Activated naive CD4-positive, alpha-beta T cell treated with anti-CD3 and anti-CD28 coated beads for 36 hours (primary cell): Measurements from ENCODE around the gene SLC3A2. TPM values are rescaled to one million over a fixed set of nuclear protein-coding genes. Genes with fewer than 3 reads are reported as not detected.

ENCODE experiments used
- CTCF ChIA-PET: fragments of 350-600 bp; sonication (Branson Sonifier 250); formaldehyde crosslinking; loops from one replicate; lab custom pipeline; 2021; ENCODE audit warnings: antibody characterized with exemption; lab: Charles Lee
- DNase-seq: peaks from one replicate; pipeline ENCODE4 v3.0.0-alpha.2; 2020
- H3K27ac Mint-ChIP-seq: one replicate; pipeline ENCODE4 v1.8.0; 2021; ENCODE audit warnings: mild to moderate bottlenecking, mixed read lengths
- H3K27me3 Mint-ChIP-seq: one replicate; pipeline ENCODE4 v1.8.0; 2021; ENCODE audit warnings: low read depth, mixed read lengths
- H3K36me3 Mint-ChIP-seq: one replicate; pipeline ENCODE4 v1.8.0; 2021; ENCODE audit warnings: low read depth, mixed read lengths
- H3K4me1 Mint-ChIP-seq: one replicate; pipeline ENCODE4 v1.8.0; 2021; ENCODE audit warnings: low read depth, mixed read lengths
- H3K4me3 Mint-ChIP-seq: one replicate; pipeline ENCODE4 v1.8.0; 2021; ENCODE audit warnings: mild to moderate bottlenecking, moderate library complexity, mixed read lengths
- H3K9me3 Mint-ChIP-seq: one replicate; pipeline ENCODE4 v1.8.0; 2021; ENCODE audit warnings: mixed read lengths
- intact Hi-C: fragments of 100-400 bp; cut with micrococcal nuclease; formaldehyde crosslinking; loops from one replicate; pipeline ENCODE4 v1.15.1; 2023
- total RNA-seq, 2 experiments: library from RNA; stranded (reverse); gene quantifications; one replicate each; pipeline ENCODE4 v1.2.3, GENCODE V29; 2021

Gene SLC3A2
- total RNA-seq, 2 experiments from 2014 or later = 419 to 472 TPM

DNA sequence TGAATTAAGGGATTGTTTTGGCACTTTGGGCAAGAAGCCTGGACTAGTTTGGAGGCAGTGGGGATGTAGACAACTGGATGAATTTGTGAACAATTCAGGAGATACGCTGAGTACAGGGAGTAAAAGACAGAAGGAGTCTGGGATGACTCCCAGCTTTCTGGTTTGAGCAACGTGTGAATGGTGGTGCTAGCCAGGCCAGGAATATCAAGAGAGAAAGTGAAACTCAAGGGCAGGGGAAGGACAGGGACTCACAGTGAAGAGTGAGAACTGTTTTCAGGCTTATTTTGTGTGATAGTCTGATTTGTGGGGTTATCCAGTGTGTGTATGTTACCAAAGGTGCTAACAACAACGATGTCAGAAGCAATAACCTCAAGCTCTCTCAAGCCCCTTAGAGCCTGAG is 24.6 kb downstream of the SLC3A2 start:
- intact Hi-C loops = loop anchor here (5.0 kb wide), 1 partner anchor 307 kb away; no protein-coding TSS in a partner anchor
- no peak for DNase-seq
- no peaks in the 10 kb centered on the region for H3K9me3 Mint-ChIP-seq
- no peak overlapping the region for H3K4me3 Mint-ChIP-seq
- no peaks in the 10 kb centered on the region for H3K36me3 Mint-ChIP-seq
- H3K27me3 Mint-ChIP-seq = peaks cover 5% of the 10 kb centered on the region
- peaks cover 18% of the 10 kb centered on the region for H3K4me1 Mint-ChIP-seq
- H3K27ac Mint-ChIP-seq = no peak overlapping the region
- CTCF ChIA-PET = interaction anchor here (0.6 to 17.3 kb wide), 31 partner anchors 8 to 1512 kb away, joined by 3 to 397 read pairs (median 5); partner anchors contain the start of gene SLC22A6

DNA sequence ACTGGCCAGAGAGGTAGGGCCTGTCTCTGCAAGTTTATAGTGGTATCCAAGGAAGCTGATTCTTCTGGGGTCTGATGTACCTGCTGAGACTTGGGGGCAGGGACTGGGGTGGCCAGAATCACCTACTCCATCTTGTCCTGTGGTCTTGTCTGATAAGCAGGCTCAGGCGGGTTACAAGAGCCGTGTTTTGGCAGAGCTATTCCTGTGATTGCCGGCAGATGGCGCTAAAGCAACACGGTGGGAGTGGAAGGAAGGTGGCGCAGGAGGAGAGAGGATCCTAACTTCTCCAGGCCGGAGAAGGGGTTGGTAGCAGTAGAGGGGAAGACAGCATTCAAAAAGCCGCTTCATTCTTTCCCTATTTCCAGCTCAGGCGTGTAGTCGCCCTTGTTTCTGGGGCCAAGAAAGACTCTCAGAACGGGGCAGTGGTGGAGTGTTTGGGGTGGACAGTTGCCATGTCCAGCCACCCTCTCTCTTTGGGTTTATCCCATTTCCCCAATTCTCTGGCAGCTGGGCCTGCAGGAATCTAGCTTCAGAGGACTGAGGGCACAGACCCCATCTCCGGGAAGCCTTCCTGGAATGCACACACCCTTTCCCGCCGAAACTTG is 25.3 kb downstream of the SLC3A2 start:
- no peak overlapping the region for H3K4me3 Mint-ChIP-seq
- H3K27ac Mint-ChIP-seq = no peak overlapping the region
- no peaks in the 10 kb centered on the region for H3K36me3 Mint-ChIP-seq
- peaks cover 18% of the 10 kb centered on the region for H3K4me1 Mint-ChIP-seq
- H3K9me3 Mint-ChIP-seq = no peaks in the 10 kb centered on the region
- peak; percentile 89 for DNase-seq
- CTCF ChIA-PET = interaction anchor here (0.6 to 17.3 kb wide), 34 partner anchors 9 to 1439 kb away, joined by 3 to 397 read pairs (median 5); partner anchors contain the start of gene SLC22A6
- peaks cover 5% of the 10 kb centered on the region for H3K27me3 Mint-ChIP-seq
- intact Hi-C loops = loop anchor here (1.0 to 5.0 kb wide), 4 partner anchors 17 to 306 kb away; no protein-coding TSS in a partner anchor

DNA sequence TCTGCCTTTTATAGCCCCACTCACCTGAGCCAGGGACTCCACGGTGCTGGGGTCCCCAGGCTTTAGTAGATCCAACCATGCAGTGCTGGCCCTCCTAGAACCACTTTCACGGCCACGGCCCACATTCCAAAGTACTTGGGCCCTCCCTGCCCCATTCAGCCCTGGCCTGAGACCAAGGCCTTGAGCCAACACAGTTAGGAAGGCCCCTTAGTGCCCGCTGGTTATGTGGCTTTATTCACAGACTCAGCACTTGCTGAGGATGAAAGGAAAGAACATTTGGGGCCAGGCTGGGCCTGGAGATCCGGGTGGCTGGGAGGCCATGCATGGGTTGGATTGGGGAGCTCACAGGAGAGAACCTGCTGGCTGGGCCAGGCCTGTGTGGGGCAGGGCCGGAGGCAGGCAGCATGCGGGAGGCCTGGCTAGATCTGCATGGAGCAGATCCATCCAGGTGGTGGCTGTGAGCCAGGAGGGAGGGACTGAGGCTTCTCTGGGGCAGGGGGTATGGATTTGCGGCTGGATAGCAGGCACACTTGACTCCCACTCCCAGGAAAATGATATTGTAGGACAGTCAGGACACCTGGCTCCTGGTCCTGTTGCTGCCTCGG is 27.9 kb downstream of the SLC3A2 start:
- Mint-ChIP-seq H3K4me3 (no peak overlapping the region), H3K36me3 (no peaks in the 10 kb centered on the region), H3K27me3 (peaks cover 5% of the 10 kb centered on the region), H3K27ac (no peak overlapping the region), H3K4me1 (peaks cover under 1% of the 10 kb centered on the region), H3K9me3 (no peaks in the 10 kb centered on the region)
- CTCF ChIA-PET = interaction anchor here (0.6 to 17.3 kb wide), 3 partner anchors 10 to 115 kb away, joined by 3 to 397 read pairs (median 4); no protein-coding TSS in a partner anchor
- intact Hi-C loops = loop anchor here (5.0 kb wide), 1 partner anchor 304 kb away; no protein-coding TSS in a partner anchor
- DNase-seq = no peak

DNA sequence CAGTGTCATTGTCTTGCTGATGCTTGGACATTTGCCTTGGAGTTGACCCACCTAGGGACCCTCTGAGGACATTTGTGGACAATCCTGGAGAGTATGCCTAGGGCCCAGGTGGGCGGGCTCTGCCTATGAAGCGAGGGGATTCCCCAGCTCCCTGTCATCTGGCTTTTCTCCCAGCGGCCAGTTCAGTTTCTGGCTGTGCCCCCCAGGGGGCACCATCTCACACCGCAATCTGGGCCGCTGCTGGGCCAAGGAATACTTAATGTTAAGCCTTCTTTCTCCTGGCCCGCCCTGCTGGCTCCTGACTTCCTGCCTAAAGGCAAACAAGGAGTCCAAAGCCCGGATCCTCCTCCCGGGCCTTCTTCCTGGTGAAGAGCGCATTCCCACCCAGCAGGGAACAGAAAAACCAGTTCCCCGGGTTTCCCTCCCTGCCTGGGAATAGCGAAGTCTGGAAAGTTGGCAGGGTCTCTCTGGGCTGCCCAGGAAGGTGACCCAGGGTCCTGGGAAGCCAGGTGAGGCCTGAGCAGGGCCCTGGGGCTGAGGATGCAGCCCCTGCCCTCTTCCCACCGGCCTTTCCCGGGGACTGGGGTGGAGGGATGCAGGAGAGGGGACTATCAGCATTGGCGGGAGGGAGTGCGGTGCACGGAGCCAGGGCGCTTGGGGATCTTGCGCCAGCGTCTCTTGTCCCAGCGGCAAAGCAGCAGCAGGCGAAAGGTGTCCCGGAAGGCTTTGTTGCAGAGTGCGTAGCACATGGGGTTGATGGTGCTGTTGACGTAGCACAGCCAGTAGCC is 28.6 kb downstream of the SLC3A2 start:
- Mint-ChIP-seq H3K4me1 (no peaks in the 10 kb centered on the region), H3K27ac (no peak overlapping the region), H3K36me3 (no peaks in the 10 kb centered on the region), H3K4me3 (no peak overlapping the region), H3K27me3 (peaks cover 5% of the 10 kb centered on the region), H3K9me3 (no peaks in the 10 kb centered on the region)
- peak; percentile 23 for DNase-seq
- intact Hi-C loops = loop anchor here (5.0 kb wide), 1 partner anchor 303 kb away; no protein-coding TSS in a partner anchor
- CTCF ChIA-PET = interaction anchor here (0.6 to 17.3 kb wide), 4 partner anchors 11 to 115 kb away, joined by 3 to 397 read pairs (median 5); no protein-coding TSS in a partner anchor

DNA sequence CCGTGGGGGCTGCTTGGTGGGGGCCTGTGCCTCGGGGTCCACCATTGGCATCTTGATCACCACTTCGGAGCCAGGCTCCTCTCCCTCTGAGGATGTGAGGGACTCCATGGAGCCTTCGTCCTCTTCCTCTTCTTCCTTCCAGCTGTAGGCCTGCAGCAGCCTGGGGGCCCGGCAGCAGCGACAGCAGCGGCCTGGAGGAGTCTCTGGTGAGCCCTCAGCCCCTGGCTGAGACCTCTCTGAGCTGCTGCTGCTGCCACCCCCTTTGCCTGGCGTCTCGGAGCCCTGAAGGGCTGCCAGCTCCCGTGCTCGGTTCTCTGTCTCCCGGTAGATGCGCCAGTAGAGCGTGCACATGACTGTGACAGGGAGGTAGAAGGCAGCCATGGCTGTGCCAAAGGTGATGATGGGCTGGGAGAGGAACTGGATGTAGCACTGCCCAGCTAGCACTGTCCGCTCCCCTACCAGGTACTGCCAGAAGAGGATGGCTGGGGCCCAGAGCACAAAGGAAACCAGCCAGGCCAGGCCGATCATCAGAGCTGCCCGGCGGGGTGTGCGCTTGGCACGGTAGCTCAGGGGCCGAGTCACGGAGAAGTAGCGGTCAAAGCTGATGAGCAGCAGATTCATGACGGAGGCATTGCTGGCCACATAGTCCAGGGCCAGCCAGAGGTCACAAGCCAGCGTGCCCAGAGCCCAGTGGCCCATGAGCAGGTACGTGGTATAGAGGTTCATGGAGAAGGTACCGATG is 29.6 kb downstream of the SLC3A2 start:
- CTCF ChIA-PET = interaction anchor here (1.6 to 17.3 kb wide), 2 partner anchors 65 to 114 kb away, joined by 6 to 397 read pairs; no protein-coding TSS in a partner anchor
- Mint-ChIP-seq H3K4me1 (no peaks in the 10 kb centered on the region), H3K36me3 (no peaks in the 10 kb centered on the region), H3K9me3 (no peaks in the 10 kb centered on the region), H3K27ac (no peak overlapping the region), H3K27me3 (peaks cover 5% of the 10 kb centered on the region), H3K4me3 (no peak overlapping the region)
- no peak for DNase-seq
- intact Hi-C loops = no loop called here

DNA sequence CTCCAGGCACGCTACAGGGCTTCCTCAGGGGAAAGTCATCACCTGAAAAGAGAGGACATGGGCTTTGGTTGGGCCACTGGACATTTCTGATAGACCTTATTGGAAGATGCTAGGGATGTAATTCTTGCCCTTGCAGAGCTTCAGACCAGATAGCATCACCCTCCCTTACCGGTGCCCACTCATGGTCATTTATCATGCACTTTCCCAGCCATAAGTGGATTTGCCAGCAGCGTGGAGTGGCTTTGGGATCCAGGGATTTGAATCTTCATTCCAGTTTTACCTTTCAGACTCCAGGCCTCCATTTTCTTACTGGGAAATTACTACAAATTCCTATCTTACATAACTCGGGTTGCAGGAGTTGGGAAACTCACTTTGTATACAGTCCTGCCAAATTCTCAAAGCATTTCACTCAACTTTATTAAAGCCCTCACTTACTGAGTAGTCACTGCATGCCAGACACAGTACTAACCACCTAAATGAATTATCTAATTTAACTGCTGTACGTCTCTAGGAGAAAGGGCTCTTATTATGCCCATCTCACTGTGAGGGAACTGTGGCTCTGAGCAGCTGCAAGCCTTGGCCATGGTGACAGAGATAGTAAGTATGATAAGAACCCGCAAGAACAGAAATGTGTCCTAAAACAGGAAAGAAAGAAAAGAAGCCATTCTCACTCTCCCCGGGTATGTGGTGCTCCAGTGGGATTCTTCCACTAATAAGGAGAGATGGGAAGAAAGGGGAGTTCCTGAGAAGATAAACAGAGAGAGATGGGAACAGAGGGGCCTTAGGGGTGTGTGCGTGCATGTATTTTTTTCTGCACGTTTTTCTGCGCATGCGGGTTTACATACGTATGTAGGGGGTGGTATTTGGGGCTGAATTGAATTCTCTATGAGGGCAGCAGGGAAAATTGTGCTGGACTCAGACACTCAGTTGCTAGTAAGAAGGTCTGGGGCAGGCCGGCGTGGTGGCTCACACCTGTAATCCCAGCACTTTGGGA is 30.7 kb downstream of the SLC3A2 start:
- H3K27ac Mint-ChIP-seq = no peak overlapping the region
- CTCF ChIA-PET = interaction anchor here (1.6 to 17.3 kb wide), 2 partner anchors 64 to 112 kb away, joined by 6 to 397 read pairs; no protein-coding TSS in a partner anchor
- no peak for DNase-seq
- H3K36me3 Mint-ChIP-seq = no peaks in the 10 kb centered on the region
- no peaks in the 10 kb centered on the region for H3K9me3 Mint-ChIP-seq
- intact Hi-C loops = no loop called here
- peaks cover 3% of the 10 kb centered on the region for H3K27me3 Mint-ChIP-seq
- H3K4me1 Mint-ChIP-seq = no peaks in the 10 kb centered on the region
- H3K4me3 Mint-ChIP-seq = no peak overlapping the region

DNA sequence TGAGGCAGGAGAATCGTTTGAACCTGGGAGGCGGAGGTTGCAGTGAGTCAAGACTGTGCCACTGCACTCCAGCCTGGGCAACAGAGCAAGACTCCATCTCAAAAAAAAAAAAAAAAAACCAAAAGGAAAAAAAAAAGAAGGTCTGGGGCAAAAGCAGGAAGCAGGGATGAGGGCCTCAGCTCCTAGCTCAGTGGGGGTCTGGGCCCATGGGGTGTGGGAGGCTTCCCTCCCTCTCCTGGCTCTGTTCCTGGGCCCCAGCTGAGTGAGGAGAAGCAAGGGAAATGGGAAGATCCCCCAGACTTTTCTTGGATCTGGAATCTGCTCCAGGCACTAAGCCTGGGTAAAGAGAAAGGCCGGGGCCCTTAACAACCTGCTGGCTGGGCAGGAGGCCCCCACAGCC is 31.6 kb downstream of the SLC3A2 start:
- Mint-ChIP-seq H3K27me3 (peaks cover 1% of the 10 kb centered on the region), H3K9me3 (no peaks in the 10 kb centered on the region), H3K4me3 (no peak overlapping the region), H3K4me1 (no peaks in the 10 kb centered on the region), H3K27ac (no peak overlapping the region), H3K36me3 (no peaks in the 10 kb centered on the region)
- DNase-seq = no peak
- CTCF ChIA-PET = interaction anchor here (17.3 kb wide), 1 partner anchor 112 kb away, joined by 397 read pairs; no protein-coding TSS in a partner anchor
- intact Hi-C loops = no loop called here

DNA sequence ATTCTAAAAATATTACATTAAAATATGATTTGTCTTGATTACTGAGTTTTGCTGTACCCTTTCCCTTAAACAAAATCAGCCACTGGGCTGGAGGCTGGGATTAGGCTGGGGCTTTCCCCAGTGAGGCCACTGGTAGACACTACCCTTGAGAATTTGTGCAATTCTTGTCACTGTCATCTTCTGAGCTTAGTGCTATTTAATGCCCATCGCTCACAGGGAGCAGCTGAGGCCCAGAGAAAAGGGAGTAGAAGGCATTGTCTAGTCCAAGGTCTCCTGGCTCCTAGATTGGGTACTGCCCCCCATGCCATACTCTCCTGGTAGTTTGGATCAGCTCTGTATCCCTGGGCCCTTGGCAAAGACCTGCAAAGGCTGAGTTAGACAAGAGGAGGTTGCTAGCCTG is 33.7 kb downstream of the SLC3A2 start:
- intact Hi-C loops = no loop called here
- H3K4me1 Mint-ChIP-seq = no peaks in the 10 kb centered on the region
- H3K36me3 Mint-ChIP-seq = no peaks in the 10 kb centered on the region
- no peak for DNase-seq
- no peak overlapping the region for H3K27ac Mint-ChIP-seq
- H3K27me3 Mint-ChIP-seq = no peaks in the 10 kb centered on the region
- CTCF ChIA-PET = interaction anchor here (0.7 to 0.9 kb wide), 3 partner anchors 27 to 106 kb away, joined by 4 to 6 read pairs (median 6); no protein-coding TSS in a partner anchor
- no peak overlapping the region for H3K4me3 Mint-ChIP-seq
- H3K9me3 Mint-ChIP-seq = no peaks in the 10 kb centered on the region

DNA sequence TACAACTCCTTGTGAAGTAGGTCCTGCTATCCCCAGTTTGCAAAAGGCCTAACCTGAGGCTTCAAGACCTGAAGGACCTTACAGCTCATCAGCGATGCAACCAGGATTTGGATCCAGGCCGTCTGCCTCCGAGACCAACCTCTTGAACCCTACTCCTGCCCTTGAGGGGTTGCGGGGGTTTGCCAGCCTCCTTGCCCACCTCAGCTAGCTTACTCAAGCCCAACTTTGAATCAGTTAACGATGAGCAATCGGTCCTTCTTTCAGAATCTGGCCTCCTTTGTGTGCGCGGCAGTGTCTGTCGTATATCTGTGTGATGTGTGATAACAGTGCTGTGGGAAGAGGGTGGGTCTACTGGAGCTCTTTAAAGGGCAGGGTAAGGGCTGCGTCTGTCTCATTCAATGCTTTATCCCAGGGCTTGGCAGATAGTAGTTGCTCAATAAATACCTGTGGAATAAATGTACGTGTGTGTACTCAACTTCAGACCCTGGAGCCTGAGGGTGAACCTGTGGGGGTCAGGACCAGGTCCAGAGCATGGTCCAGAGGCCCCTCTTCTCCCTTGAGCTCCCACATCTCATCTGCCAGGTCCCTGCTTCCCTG is 37.3 kb downstream of the SLC3A2 start:
- CTCF ChIA-PET = interaction anchor here (1.0 to 3.4 kb wide), 4 partner anchors 12 to 109 kb away, joined by 4 to 19 read pairs (median 6); no protein-coding TSS in a partner anchor
- Mint-ChIP-seq H3K27ac (no peak overlapping the region), H3K9me3 (no peaks in the 10 kb centered on the region), H3K4me1 (peaks cover 8% of the 10 kb centered on the region), H3K4me3 (no peak overlapping the region), H3K27me3 (peaks cover 15% of the 10 kb centered on the region), H3K36me3 (no peaks in the 10 kb centered on the region)
- no peak for DNase-seq
- intact Hi-C loops = no loop called here

DNA sequence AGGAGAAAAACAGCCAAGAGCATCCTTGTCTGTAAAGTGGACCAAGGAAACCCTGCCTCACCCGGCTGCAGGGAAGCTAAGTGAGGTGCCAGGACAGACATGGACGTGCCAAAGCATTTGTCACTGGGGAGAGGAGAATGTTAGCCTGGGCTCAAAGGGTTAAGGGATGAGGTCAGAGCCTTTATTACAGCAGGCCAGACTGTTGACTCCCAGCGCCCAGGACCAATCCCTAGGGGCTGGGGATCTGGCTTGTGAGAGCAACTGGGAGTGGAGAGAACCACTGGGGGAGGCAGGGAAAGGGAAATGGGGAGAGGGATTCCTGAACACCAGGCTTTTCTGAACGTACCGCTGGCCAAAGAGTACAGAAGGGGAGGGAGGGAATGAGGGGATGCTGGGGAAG is 37.8 kb downstream of the SLC3A2 start:
- DNase-seq = no peak
- H3K4me1 Mint-ChIP-seq = peaks cover 13% of the 10 kb centered on the region
- no peak overlapping the region for H3K4me3 Mint-ChIP-seq
- no peak overlapping the region for H3K27ac Mint-ChIP-seq
- CTCF ChIA-PET = interaction anchor here (1.0 to 3.4 kb wide), 4 partner anchors 12 to 108 kb away, joined by 4 to 19 read pairs (median 6); no protein-coding TSS in a partner anchor
- H3K27me3 Mint-ChIP-seq = peaks cover 20% of the 10 kb centered on the region
- no peaks in the 10 kb centered on the region for H3K36me3 Mint-ChIP-seq
- no peaks in the 10 kb centered on the region for H3K9me3 Mint-ChIP-seq
- intact Hi-C loops = no loop called here
